GM18858 (cell line): ENCODE results near the gene PLPPR1.

Source experiments
- ATAC-seq: cut with Tn5 transposase; IDR thresholded peaks from one replicate; pipeline ENCODE4 v1.9.1; 2021; ENCODE audit not compliant: unreplicated experiment

The PLPPR1 gene

GRCh38 chr9:101047848-101048397, 19.4 kb downstream of the PLPPR1 start:
- ATAC-seq: no peak

GRCh38 chr9:101050650-101051049, 22.1 kb downstream of the PLPPR1 start:
- ATAC-seq: no peak

- no peak for ATAC-seq
Measured at GRCh38 chr9:101054657-101055056, 26.1 kb downstream of the PLPPR1 start.

GRCh38 chr9:101055516-101055915, 27.0 kb downstream of the PLPPR1 start:
- no peak for ATAC-seq

GRCh38 chr9:101062686-101063085, 34.2 kb downstream of the PLPPR1 start:
- no peak for ATAC-seq

- ATAC-seq: no peak
Measured at GRCh38 chr9:101063192-101063591, 34.7 kb downstream of the PLPPR1 start.

- ATAC-seq: no peak
Measured at GRCh38 chr9:101064206-101064605, 35.7 kb downstream of the PLPPR1 start.

- no peak for ATAC-seq
Measured at GRCh38 chr9:101065930-101066329, 37.4 kb downstream of the PLPPR1 start.

GRCh38 chr9:101068696-101069095, 40.2 kb downstream of the PLPPR1 start:
- no peak for ATAC-seq

GRCh38 chr9:101072259-101072658, 43.7 kb downstream of the PLPPR1 start:
- ATAC-seq: no peak

GRCh38 chr9:101073122-101073521, 44.6 kb downstream of the PLPPR1 start:
- no peak for ATAC-seq

- no peak for ATAC-seq
Measured at GRCh38 chr9:101081641-101082040, 53.1 kb downstream of the PLPPR1 start.

- no peak for ATAC-seq
Measured at GRCh38 chr9:101083448-101084202, 55.1 kb downstream of the PLPPR1 start.

- no peak for ATAC-seq
Measured at GRCh38 chr9:101087426-101087825, 58.9 kb downstream of the PLPPR1 start.

- ATAC-seq: no peak
Measured at GRCh38 chr9:101092922-101093321, 64.4 kb downstream of the PLPPR1 start.

GRCh38 chr9:101093620-101094019, 65.1 kb downstream of the PLPPR1 start:
- no peak for ATAC-seq

GRCh38 chr9:101094686-101095085, 66.2 kb downstream of the PLPPR1 start:
- no peak for ATAC-seq

- ATAC-seq: no peak
Measured at GRCh38 chr9:101097210-101097609, 68.7 kb downstream of the PLPPR1 start.

- no peak for ATAC-seq
Measured at GRCh38 chr9:101098392-101098791, 69.9 kb downstream of the PLPPR1 start.

- ATAC-seq: no peak
Measured at GRCh38 chr9:101114317-101114716, 85.8 kb downstream of the PLPPR1 start.

GRCh38 chr9:101115102-101115501, 86.6 kb downstream of the PLPPR1 start:
- no peak for ATAC-seq

- ATAC-seq: no peak
Measured at GRCh38 chr9:101117161-101117560, 88.6 kb downstream of the PLPPR1 start.
